Measurements from ENCODE around the gene CCHCR1. TPM values are rescaled to one million over a fixed set of nuclear protein-coding genes. Genes with fewer than 3 reads are reported as not detected.

CCHCR1 gene
- total RNA-seq, 3 donors from 2014 or later = 10.9 to 17.1 (median 17.0) TPM

DNA sequence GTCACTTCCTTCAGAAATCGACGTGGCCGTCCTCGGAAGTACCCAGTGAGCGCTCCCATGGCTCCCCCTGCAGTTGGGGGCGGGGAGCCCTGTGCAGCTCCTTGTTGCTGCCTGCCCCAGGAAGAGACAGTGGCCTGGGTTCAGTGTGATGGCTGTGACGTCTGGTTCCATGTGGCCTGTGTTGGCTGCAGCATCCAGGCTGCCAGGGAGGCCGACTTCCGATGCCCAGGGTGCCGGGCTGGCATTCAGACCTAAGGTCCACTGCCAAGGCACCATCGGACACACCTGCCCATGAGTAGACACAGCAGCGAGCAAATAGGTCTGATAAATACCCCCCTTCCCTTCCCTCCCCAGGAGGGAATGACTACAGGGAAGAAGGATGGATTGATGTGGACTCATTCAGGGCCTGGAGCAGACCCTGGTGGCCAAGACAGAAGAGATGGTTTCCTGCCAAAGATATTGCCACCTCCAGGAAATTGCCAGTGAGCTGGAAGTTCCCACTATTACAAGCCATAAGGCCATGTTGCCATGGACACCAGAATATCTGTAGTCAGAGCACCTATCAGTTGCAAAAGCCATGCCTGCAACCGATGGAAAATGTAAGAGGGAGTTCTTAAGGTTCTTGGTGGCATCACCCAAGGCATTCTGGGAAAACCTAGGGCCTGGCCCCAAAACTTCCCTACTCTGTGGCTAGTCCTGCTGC lies 5.0 kb upstream of the CCHCR1 start:
- intact Hi-C loops (cut with DNase I; ENCODE audit: low total_unique reads) = no loop called here
- TF ChIP-seq POLR2AphosphoS5 (IDR thresholded peaks at IDR 0.05) (no peak), POLR2A (IDR thresholded peaks at IDR 0.05) (no peak)
- TF ChIP-seq, protein P1, sequence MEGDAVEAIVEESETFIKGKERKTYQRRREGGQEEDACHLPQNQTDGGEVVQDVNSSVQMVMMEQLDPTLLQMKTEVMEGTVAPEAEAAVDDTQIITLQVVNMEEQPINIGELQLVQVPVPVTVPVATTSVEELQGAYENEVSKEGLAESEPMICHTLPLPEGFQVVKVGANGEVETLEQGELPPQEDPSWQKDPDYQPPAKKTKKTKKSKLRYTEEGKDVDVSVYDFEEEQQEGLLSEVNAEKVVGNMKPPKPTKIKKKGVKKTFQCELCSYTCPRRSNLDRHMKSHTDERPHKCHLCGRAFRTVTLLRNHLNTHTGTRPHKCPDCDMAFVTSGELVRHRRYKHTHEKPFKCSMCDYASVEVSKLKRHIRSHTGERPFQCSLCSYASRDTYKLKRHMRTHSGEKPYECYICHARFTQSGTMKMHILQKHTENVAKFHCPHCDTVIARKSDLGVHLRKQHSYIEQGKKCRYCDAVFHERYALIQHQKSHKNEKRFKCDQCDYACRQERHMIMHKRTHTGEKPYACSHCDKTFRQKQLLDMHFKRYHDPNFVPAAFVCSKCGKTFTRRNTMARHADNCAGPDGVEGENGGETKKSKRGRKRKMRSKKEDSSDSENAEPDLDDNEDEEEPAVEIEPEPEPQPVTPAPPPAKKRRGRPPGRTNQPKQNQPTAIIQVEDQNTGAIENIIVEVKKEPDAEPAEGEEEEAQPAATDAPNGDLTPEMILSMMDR (IDR thresholded peaks at IDR 0.05) = no peak
- Histone ChIP-seq H3K27ac (no peak overlapping the region), H3K36me3 (no peaks in the 10 kb centered on the region), H3K4me1 (peaks cover 0 to 5% of the 10 kb centered on the region in 2 donors), H3K9me3 (no peaks in the 10 kb centered on the region), H3K4me3 (no peak overlapping the region), H3K27me3 (no peaks in the 10 kb centered on the region)
- DNase-seq (ENCODE audit: low spot score in 2 of 2) = no peak

DNA sequence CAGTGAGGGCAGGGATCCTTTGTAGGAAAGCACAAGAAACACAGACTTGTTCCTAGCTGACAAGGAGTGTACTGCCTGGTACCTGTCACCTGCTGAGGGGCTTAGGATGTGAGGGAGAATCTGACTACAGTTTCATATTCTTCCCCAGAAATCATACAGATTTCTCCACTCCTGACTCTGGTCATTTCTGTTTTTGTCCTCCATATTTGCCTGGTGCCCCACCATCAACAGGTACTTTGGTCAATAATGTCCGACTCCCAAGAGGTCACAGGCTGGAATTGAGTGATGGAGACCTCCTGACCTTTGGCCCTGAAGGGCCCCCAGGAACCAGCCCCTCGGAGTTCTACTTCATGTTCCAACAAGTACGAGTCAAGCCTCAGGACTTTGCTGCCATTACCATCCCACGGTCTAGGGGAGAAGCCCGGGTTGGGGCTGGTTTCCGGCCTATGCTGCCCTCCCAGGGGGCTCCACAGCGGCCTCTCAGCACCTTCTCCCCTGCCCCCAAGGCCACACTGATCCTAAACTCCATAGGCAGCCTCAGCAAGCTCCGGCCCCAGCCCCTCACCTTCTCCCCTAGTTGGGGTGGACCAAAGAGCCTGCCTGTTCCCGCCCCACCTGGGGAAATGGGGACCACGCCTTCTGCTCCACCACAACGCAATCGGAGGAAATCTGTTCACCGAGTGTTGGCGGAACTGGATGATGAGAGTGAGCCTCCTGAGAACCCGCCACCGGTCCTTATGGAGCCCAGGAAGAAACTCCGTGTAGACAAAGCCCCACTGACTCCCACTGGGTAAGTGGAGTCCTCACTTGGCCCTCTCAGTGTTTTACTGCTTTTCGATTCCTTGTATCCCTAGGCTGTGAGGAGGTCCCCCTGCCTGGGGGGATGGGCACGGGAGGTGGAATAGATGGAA lies 3.9 kb upstream of the CCHCR1 start:
- intact Hi-C loops (cut with DNase I; ENCODE audit: low total_unique reads) = no loop called here
- Histone ChIP-seq H3K9me3 (no peaks in the 10 kb centered on the region), H3K4me1 (peaks cover 0 to 10% of the 10 kb centered on the region in 2 donors), H3K27me3 (no peaks in the 10 kb centered on the region), H3K27ac (no peak overlapping the region), H3K4me3 (no peak overlapping the region), H3K36me3 (no peaks in the 10 kb centered on the region)
- TF ChIP-seq, protein P1 (IDR thresholded peaks at IDR 0.05) = no peak
- TF ChIP-seq POLR2AphosphoS5 (IDR thresholded peaks at IDR 0.05) (no peak), POLR2A (IDR thresholded peaks at IDR 0.05) (no peak)
- no peak for DNase-seq (ENCODE audit: low spot score in 2 of 2)

DNA sequence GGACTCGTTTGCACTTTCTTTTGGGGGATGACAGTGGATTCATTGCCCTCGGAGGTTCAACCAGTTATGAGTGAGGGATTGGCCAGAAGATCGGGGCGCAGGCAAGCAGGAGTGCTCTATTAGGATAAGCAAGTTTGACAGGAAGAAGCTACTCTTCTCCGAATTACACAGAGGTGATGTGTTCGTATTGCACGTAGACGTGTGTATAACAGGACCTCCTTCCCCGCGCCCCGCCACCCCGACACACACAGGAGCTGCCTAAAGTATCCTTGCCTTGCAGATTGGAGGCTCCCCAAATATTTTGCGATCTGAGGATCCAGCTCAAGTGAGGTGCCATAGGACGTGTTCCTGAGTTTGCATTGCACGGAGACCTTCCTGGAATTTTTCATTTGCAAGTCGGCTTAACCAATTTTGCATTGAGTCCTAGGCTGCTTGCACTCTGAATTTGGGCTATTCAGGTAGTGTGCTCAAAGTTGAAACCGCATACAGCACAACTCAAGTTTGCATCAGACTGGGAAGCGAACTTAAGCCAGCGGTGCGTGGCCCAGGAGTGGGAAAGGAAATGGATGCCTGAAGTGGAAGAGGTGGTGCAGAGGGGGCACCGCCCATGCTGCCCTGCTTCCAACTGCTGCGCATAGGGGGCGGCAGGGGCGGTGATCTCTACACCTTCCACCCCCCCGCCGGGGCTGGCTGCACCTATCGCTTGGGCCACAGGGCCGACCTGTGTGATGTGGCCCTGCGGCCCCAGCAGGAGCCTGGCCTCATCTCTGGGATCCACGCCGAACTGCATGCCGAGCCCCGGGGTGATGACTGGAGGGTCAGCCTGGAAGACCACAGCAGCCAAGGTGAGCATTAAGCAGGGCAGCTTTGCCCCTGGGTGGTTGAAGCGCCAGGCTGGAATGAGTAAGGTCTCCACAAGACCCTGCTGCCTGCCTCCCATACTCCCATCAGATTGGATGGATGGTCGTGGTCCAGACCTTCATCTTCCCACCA lies 1.6 kb upstream of the CCHCR1 start:
- Histone ChIP-seq H3K4me3 (peak overlapping the region; percentile 57 to 85 (median 72)), H3K27ac (peak overlapping the region in 1 of 2 donors; percentile 88), H3K9me3 (no peaks in the 10 kb centered on the region), H3K4me1 (peaks cover 0 to 10% of the 10 kb centered on the region in 2 donors), H3K36me3 (no peaks in the 10 kb centered on the region), H3K27me3 (no peaks in the 10 kb centered on the region)
- intact Hi-C loops (cut with DNase I; ENCODE audit: low total_unique reads) = no loop called here
- DNase-seq (ENCODE audit: low spot score in 2 of 2) = no peak
- TF ChIP-seq POLR2AphosphoS5 (IDR thresholded peaks at IDR 0.05) (no peak), POLR2A (IDR thresholded peaks at IDR 0.05) (no peak)
- TF ChIP-seq, protein P1 (IDR thresholded peaks at IDR 0.05) = no peak

DNA sequence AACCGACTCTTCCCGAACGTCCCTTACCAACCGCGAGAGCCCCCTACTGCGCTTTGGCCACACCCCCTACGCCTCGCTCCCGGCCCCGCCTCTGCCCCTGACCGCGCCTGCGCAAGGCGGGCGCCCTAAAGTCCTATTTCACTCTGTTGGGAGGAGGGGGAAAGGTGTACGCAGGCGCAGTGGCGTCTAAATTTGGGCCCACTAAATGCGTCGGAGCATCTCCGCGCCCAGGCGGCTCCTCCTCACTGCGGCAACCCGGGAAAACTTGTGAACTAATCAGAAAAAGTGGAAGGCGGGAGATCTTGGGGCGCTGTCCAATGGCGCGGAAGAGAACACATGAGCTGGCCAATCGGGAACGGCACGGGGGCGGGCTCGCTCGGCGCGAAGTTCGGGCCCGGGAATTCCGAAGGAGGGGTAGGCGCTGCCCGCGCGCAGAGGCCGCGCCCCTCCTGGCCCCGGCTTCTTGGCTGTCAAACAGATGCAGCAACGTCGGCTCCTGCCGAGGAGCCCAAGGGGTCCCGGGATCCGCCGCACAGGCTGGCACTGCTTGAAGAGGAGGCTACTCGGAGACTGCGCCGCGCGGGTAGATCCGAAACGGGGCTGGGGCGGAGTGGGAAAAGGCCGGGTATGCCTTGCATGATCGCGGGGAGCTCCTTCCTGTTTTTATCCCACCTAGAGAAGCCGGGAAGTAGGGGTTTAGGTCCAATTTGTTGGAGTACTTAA lies 699 bp upstream of the CCHCR1 start, which contains the start of gene TCF19:
Gene TCF19 (plus strand): TSS at position 450 of the 723 bp plus-strand sequence. CDS start 881 bp downstream, outside the sequence.
- intact Hi-C loops (cut with DNase I; ENCODE audit: low total_unique reads) = no loop called here
- Histone ChIP-seq H3K27me3 (no peaks in the 10 kb centered on the region), H3K9me3 (no peaks in the 10 kb centered on the region), H3K4me1 (peaks cover 0 to 10% of the 10 kb centered on the region in 2 donors), H3K36me3 (no peaks in the 10 kb centered on the region), H3K27ac (peak within 1 kb of the TSS; percentile 88 to 90), H3K4me3 (peak within 1 kb of the TSS; percentile 57 to 85 (median 72))
- TF ChIP-seq POLR2A (IDR thresholded peaks at IDR 0.05) = peak; percentile 34
- TF ChIP-seq, protein P1 (IDR thresholded peaks at IDR 0.05) = no peak
- peak; percentile 50 to 60 (median 55) for TF ChIP-seq POLR2AphosphoS5 (IDR thresholded peaks at IDR 0.05)
- peak; percentile 98 to 99 for DNase-seq (ENCODE audit: low spot score in 2 of 2)
